GM23338 (cell line): ENCODE results near the gene ELOVL2. TPM values are rescaled to one million over a fixed set of nuclear protein-coding genes. Genes with fewer than 3 reads are reported as not detected.

Experiments used
- ATAC-seq: fragments of 200-7000 bp; cut with Tn5 transposase; 3 replicates; pipeline ENCODE4 v1.9.1; 2020
- DNase-seq: peaks from one replicate; pipeline ENCODE4 v3.0.0-alpha.2; 2015; ENCODE audit warnings: low spot score
- H2AFZ ChIP-seq: fragments of 200-600 bp; sonication (generic); 2 replicates; pipeline ENCODE4 v1.8.0; 2016; ENCODE audit warnings: antibody characterized with exemption, mild to moderate bottlenecking, moderate library complexity
- H3F3A ChIP-seq: fragments of 200-600 bp; sonication (generic); replicated peaks from 2 replicates; pipeline ENCODE4 v1.8.0; 2017; ENCODE audit warnings: antibody characterized with exemption, mixed run types, low read depth
- H3K27ac ChIP-seq: fragments of 200-600 bp; sonication (generic); 2 replicates; pipeline ENCODE4 v1.6.1; 2016; ENCODE audit warnings: low read depth
- H3K27me3 ChIP-seq: fragments of 200-600 bp; sonication (generic); 2 replicates; pipeline ENCODE4 v1.8.0; 2016; ENCODE audit warnings: mild to moderate bottlenecking, mixed run types, moderate library complexity; ENCODE audit not compliant: insufficient read depth
- H3K36me3 ChIP-seq: fragments of 200-600 bp; sonication (generic); 2 replicates; pipeline ENCODE4 v1.8.0; 2016; ENCODE audit warnings: mild to moderate bottlenecking; ENCODE audit not compliant: insufficient read depth
- H3K4me1 ChIP-seq: fragments of 200-600 bp; sonication (generic); 2 replicates; pipeline ENCODE4 v1.8.0; 2016; ENCODE audit warnings: mild to moderate bottlenecking, moderate library complexity; ENCODE audit not compliant: insufficient read depth
- H3K4me2 ChIP-seq: fragments of 200-600 bp; sonication (generic); 2 replicates; pipeline ENCODE4 v1.7.1; 2017; ENCODE audit warnings: mixed run types
- H3K4me3 ChIP-seq: fragments of 200-600 bp; sonication (generic); 2 replicates; pipeline ENCODE4 v1.6.1; 2016; ENCODE audit warnings: mixed run types
- H3K79me2 ChIP-seq: fragments of 200-600 bp; sonication (generic); replicated peaks from 2 replicates; pipeline ENCODE4 v1.8.0; 2017; ENCODE audit warnings: mild to moderate bottlenecking; ENCODE audit not compliant: insufficient read depth
- H3K9me2 ChIP-seq: fragments of 200-600 bp; sonication (generic); 2 replicates; pipeline ENCODE4 v1.8.0; 2017; ENCODE audit not compliant: insufficient read depth
- H4K20me1 ChIP-seq: fragments of 200-600 bp; sonication (generic); replicated peaks from 2 replicates; pipeline ENCODE4 v1.8.0; 2017; ENCODE audit warnings: mild to moderate bottlenecking; ENCODE audit not compliant: insufficient read depth
- H3K27ac Mint-ChIP-seq: 2 replicates; pipeline ENCODE4 v1.8.0; 2020; ENCODE audit warnings: inconsistent platforms, mild to moderate bottlenecking, moderate library complexity, mixed read lengths
- H3K27me3 Mint-ChIP-seq: 3 replicates; pipeline ENCODE4 v1.8.0; 2022; ENCODE audit warnings: low read depth, mild to moderate bottlenecking, moderate library complexity, mixed read lengths, inconsistent platforms; ENCODE audit not compliant: insufficient read depth, poor library complexity
- H3K36me3 Mint-ChIP-seq: 3 replicates; pipeline ENCODE4 v1.8.0; 2021; ENCODE audit warnings: low read depth, mild to moderate bottlenecking, inconsistent platforms, moderate library complexity, mixed read lengths
- H3K4me1 Mint-ChIP-seq: 3 replicates; pipeline ENCODE4 v1.8.0; 2020; ENCODE audit warnings: mild to moderate bottlenecking, inconsistent platforms, mixed read lengths
- H3K4me3 Mint-ChIP-seq: 3 replicates; pipeline ENCODE4 v1.8.0; 2021; ENCODE audit warnings: moderate library complexity, mild to moderate bottlenecking, inconsistent platforms, mixed read lengths
- H3K9me3 Mint-ChIP-seq: 3 replicates; pipeline ENCODE4 v1.8.0; 2020; ENCODE audit warnings: moderate library complexity, mild to moderate bottlenecking, inconsistent platforms, mixed read lengths
- CREB1 ChIP-seq: fragments of 250-450 bp; sonication (Bioruptor Pico); IDR thresholded peaks from 2 replicates; pipeline ENCODE4 v1.5.0; 2020; ENCODE audit warnings: low read depth, mild to moderate bottlenecking, moderate library complexity
- CTCF ChIP-seq, 2 experiments: fragments of 200-600 bp in 1 of 2; sonication (generic) in 1 of 2; conservative IDR thresholded peaks; 2 replicates each; pipeline versions ENCODE4 v1.5.1 to v1.6.1; 2016 to 2017; ENCODE audit warnings: antibody characterized with exemption in 2 of 2, low read depth in 2 of 2, mild to moderate bottlenecking in 2 of 2, moderate library complexity in 1 of 2
- EZH2 ChIP-seq: fragments of 200-600 bp; sonication (generic); IDR thresholded peaks from one replicate; pipeline ENCODE4 v1.8.0; 2017; ENCODE audit warnings: antibody characterized with exemption, mild to moderate bottlenecking, low read depth; ENCODE audit not compliant: unreplicated experiment
- JUNB ChIP-seq: IDR thresholded peaks from one replicate; pipeline ENCODE4 v1.6.1; 2016; ENCODE audit warnings: antibody characterized with exemption; ENCODE audit not compliant: unreplicated experiment
- POLR2AphosphoS5 ChIP-seq: IDR thresholded peaks from 2 replicates; pipeline ENCODE4 v1.6.1; 2016; ENCODE audit warnings: antibody characterized with exemption, low read depth
- STAT1 ChIP-seq: IDR thresholded peaks from one replicate; pipeline ENCODE4 v1.6.1; 2016; ENCODE audit warnings: antibody characterized with exemption; ENCODE audit not compliant: unreplicated experiment
- ZNF114 ChIP-seq: fragments of 250-450 bp; sonication (Bioruptor Pico); IDR thresholded peaks from 2 replicates; pipeline ENCODE4 v1.5.0; 2020; ENCODE audit warnings: mild to moderate bottlenecking, moderate library complexity
- ZNF331 ChIP-seq: fragments of 250-450 bp; sonication (Bioruptor Pico); IDR thresholded peaks from 2 replicates; pipeline ENCODE4 v1.5.0; 2020; ENCODE audit warnings: low read depth, mild to moderate bottlenecking, moderate library complexity
- polyA plus RNA-seq: library from polyadenylated mRNA; unstranded; fragments of >200 nt; fragmentation: Nextera tagmentation; extraction: Ambion mirVana; gene quantifications from 2 replicates; pipeline ENCODE4 v1.2.1, GENCODE V29; 2016
- total RNA-seq: library from RNA; depleted of rRNA; stranded (reverse); fragments of >200 nt; shearing (Covaris generic); gene quantifications from 2 replicates; pipeline ENCODE4 v1.2.3, GENCODE V29; 2014
- TF ChIP-seq, protein P1 (sequence below): fragments of 250-450 bp; sonication (Bioruptor Pico); IDR thresholded peaks from 2 replicates; pipeline ENCODE4 v1.5.0; 2020; ENCODE audit warnings: mild to moderate bottlenecking, moderate library complexity
- TF ChIP-seq, protein P2 (sequence below): IDR thresholded peaks from 2 replicates; pipeline ENCODE4 v1.6.1; 2016; ENCODE audit warnings: antibody characterized with exemption

The ELOVL2 gene
- total and polyA plus RNA-seq, 2 experiments from 2014 or later = 1.2 to 1.6 TPM

- no peaks in the 10 kb centered on the region for H3F3A ChIP-seq
- no peaks in the 10 kb centered on the region for H3K9me3 Mint-ChIP-seq
- no peak overlapping the region for H3K4me3 ChIP-seq
- no peaks in the 10 kb centered on the region for H3K27me3 ChIP-seq
- no peak overlapping the region for H3K4me2 ChIP-seq
- H3K36me3 Mint-ChIP-seq = no peaks in the 10 kb centered on the region
- no peak overlapping the region for H3K4me3 Mint-ChIP-seq
- H3K4me1 ChIP-seq = 0 out of 2 replicates have a peak, but pooled peaks cover 7% of the 10 kb centered on the region
- no peak overlapping the region for H3K27ac Mint-ChIP-seq
- no peaks in the 10 kb centered on the region for H3K79me2 ChIP-seq
- DNase-seq (peak; percentile 66), ATAC-seq (peak; percentile 77)
- no peaks in the 10 kb centered on the region for H4K20me1 ChIP-seq
- no peaks in the 10 kb centered on the region for H3K9me2 ChIP-seq
- no peak overlapping the region for H2AFZ ChIP-seq
- H3K27me3 Mint-ChIP-seq = peaks cover 8% of the 10 kb centered on the region
- TF ChIP-seq POLR2AphosphoS5 (no peak), CTCF (conservative IDR thresholded peaks at IDR 0.05; ENCODE audit: low read depth in 2 of 2) (peak; percentile 30 to 43)
- peaks cover 20% of the 10 kb centered on the region for H3K4me1 Mint-ChIP-seq
- H3K27ac ChIP-seq = no peak overlapping the region
- no peaks in the 10 kb centered on the region for H3K36me3 ChIP-seq
Measured at GRCh38 chr6:11013721-11014070, 30.4 kb downstream of the ELOVL2 start.

DNA sequence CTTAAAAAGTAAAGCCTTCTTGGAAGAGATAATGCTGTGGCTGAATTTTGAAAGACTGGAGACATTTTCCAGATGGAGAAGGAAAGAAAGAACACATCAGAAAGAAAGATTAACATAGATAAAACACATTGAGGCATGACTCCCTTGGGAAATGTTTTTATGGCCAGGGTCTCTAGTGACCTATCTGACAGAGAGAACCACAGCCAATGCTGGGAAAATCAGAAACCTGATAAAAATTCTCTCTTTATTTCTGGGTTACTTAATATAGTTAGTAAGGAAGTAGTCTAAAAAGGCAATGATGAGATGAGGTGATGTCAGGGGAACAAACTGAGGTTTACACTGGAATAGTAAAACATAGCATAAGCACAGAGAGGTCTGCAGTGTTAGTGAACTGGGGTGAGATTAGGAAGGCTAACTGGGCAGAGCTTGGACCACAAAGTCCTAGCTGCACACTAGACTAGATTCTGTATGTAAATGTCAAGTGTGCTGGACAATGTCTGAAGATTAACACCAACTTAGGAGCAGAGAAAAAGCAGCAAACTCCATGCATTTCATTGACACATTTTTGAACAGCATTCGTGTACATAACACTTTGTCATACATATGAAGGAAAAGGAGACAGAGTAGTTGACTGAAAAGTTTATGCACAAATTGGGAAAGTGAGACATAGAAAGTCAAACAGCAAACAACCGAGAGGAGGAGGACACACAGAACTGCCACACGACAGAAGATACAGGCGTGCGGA is 31.0 kb downstream of the ELOVL2 start:
- Histone ChIP-seq H3F3A (no peaks in the 10 kb centered on the region), H3K4me2 (no peak overlapping the region), H3K4me1 (peaks cover 12% of the 10 kb centered on the region; the same call in 1 of the 2 replicates), H4K20me1 (no peaks in the 10 kb centered on the region), H3K27ac (no peak overlapping the region), H3K79me2 (no peaks in the 10 kb centered on the region), H3K4me3 (no peak overlapping the region), H3K36me3 (no peaks in the 10 kb centered on the region), H3K9me2 (no peaks in the 10 kb centered on the region), H2AFZ (no peak overlapping the region), H3K27me3 (no peaks in the 10 kb centered on the region)
- Mint-ChIP-seq H3K27me3 (peaks cover 8% of the 10 kb centered on the region), H3K36me3 (no peaks in the 10 kb centered on the region), H3K27ac (no peak overlapping the region), H3K9me3 (no peaks in the 10 kb centered on the region), H3K4me1 (peaks cover 22% of the 10 kb centered on the region), H3K4me3 (no peak overlapping the region)
- ATAC-seq (no peak), DNase-seq (no peak)
- TF ChIP-seq CTCF (conservative IDR thresholded peaks at IDR 0.05; ENCODE audit: low read depth in 2 of 2) (no peak), ZNF114 (CRISPR knock-in tag) (no peak), JUNB (no peak), CREB1 (CRISPR knock-in tag) (no peak), EZH2 (no peak), STAT1 (no peak), ZNF331 (CRISPR knock-in tag) (no peak)
- TF ChIP-seq, protein P1, sequence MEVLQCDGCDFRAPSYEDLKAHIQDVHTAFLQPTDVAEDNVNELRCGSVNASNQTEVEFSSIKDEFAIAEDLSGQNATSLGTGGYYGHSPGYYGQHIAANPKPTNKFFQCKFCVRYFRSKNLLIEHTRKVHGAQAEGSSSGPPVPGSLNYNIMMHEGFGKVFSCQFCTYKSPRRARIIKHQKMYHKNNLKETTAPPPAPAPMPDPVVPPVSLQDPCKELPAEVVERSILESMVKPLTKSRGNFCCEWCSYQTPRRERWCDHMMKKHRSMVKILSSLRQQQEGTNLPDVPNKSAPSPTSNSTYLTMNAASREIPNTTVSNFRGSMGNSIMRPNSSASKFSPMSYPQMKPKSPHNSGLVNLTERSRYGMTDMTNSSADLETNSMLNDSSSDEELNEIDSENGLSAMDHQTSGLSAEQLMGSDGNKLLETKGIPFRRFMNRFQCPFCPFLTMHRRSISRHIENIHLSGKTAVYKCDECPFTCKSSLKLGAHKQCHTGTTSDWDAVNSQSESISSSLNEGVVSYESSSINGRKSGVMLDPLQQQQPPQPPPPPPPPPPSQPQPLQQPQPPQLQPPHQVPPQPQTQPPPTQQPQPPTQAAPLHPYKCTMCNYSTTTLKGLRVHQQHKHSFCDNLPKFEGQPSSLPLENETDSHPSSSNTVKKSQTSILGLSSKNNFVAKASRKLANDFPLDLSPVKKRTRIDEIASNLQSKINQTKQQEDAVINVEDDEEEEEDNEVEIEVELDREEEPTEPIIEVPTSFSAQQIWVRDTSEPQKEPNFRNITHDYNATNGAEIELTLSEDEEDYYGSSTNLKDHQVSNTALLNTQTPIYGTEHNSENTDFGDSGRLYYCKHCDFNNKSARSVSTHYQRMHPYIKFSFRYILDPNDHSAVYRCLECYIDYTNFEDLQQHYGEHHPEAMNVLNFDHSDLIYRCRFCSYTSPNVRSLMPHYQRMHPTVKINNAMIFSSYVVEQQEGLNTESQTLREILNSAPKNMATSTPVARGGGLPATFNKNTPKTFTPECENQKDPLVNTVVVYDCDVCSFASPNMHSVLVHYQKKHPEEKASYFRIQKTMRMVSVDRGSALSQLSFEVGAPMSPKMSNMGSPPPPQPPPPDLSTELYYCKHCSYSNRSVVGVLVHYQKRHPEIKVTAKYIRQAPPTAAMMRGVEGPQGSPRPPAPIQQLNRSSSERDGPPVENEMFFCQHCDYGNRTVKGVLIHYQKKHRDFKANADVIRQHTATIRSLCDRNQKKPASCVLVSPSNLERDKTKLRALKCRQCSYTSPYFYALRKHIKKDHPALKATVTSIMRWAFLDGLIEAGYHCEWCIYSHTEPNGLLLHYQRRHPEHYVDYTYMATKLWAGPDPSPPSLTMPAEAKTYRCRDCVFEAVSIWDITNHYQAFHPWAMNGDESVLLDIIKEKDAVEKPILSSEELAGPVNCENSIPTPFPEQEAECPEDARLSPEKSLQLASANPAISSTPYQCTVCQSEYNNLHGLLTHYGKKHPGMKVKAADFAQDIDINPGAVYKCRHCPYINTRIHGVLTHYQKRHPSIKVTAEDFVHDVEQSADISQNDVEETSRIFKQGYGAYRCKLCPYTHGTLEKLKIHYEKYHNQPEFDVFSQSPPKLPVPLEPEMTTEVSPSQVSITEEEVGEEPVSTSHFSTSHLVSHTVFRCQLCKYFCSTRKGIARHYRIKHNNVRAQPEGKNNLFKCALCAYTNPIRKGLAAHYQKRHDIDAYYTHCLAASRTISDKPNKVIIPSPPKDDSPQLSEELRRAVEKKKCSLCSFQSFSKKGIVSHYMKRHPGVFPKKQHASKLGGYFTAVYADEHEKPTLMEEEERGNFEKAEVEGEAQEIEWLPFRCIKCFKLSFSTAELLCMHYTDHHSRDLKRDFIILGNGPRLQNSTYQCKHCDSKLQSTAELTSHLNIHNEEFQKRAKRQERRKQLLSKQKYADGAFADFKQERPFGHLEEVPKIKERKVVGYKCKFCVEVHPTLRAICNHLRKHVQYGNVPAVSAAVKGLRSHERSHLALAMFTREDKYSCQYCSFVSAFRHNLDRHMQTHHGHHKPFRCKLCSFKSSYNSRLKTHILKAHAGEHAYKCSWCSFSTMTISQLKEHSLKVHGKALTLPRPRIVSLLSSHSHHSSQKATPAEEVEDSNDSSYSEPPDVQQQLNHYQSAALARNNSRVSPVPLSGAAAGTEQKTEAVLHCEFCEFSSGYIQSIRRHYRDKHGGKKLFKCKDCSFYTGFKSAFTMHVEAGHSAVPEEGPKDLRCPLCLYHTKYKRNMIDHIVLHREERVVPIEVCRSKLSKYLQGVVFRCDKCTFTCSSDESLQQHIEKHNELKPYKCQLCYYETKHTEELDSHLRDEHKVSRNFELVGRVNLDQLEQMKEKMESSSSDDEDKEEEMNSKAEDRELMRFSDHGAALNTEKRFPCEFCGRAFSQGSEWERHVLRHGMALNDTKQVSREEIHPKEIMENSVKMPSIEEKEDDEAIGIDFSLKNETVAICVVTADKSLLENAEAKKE = no peak
- TF ChIP-seq, protein P2, sequence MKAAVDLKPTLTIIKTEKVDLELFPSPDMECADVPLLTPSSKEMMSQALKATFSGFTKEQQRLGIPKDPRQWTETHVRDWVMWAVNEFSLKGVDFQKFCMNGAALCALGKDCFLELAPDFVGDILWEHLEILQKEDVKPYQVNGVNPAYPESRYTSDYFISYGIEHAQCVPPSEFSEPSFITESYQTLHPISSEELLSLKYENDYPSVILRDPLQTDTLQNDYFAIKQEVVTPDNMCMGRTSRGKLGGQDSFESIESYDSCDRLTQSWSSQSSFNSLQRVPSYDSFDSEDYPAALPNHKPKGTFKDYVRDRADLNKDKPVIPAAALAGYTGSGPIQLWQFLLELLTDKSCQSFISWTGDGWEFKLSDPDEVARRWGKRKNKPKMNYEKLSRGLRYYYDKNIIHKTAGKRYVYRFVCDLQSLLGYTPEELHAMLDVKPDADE = no peak
